H9 (cell line): ENCODE measurements around the gene TPD52L3. TPM values are rescaled to one million over a fixed set of nuclear protein-coding genes. Genes with fewer than 3 reads are reported as not detected.
A peak's percentile ranks its signal among the peaks of the same experiment; 100 is the strongest.

Experiments used
- DNase-seq: peaks from one replicate; pipeline ENCODE4 v3.0.0-alpha.2; 2017
- H2AFZ ChIP-seq: one replicate; pipeline ENCODE4 v1.6.1; 2013; ENCODE audit warnings: mild to moderate bottlenecking, low read length, control low read depth, moderate library complexity
- H2AK5ac ChIP-seq: 2 replicates; pipeline ENCODE4 v1.6.1; 2013; ENCODE audit warnings: low read length, control low read depth, mixed read lengths; ENCODE audit not compliant: insufficient read length
- H2BK120ac ChIP-seq: one replicate; pipeline ENCODE4 v1.6.1; 2013; ENCODE audit warnings: low read depth, mild to moderate bottlenecking, low read length, control low read depth, inconsistent platforms; ENCODE audit not compliant: poor library complexity, severe bottlenecking
- H2BK12ac ChIP-seq: 2 replicates; pipeline ENCODE4 v1.6.1; 2013; ENCODE audit warnings: low read length, control low read depth, mixed read lengths, low read depth; ENCODE audit not compliant: insufficient read length
- H2BK15ac ChIP-seq: 2 replicates; pipeline ENCODE4 v1.6.1; 2013; ENCODE audit warnings: low read depth, low read length, control low read depth
- H2BK20ac ChIP-seq: one replicate; pipeline ENCODE4 v1.6.1; 2013; ENCODE audit warnings: low read depth, mild to moderate bottlenecking, low read length, control low read depth, inconsistent platforms; ENCODE audit not compliant: poor library complexity, severe bottlenecking
- H2BK5ac ChIP-seq: 2 replicates; pipeline ENCODE4 v1.6.1; 2013; ENCODE audit warnings: low read length, control low read depth, mixed read lengths; ENCODE audit not compliant: insufficient read length
- H3K14ac ChIP-seq: 2 replicates; pipeline ENCODE4 v1.6.1; 2013; ENCODE audit warnings: low read length, control low read depth; ENCODE audit not compliant: insufficient read depth
- H3K18ac ChIP-seq: 2 replicates; pipeline ENCODE4 v1.6.1; 2013; ENCODE audit warnings: low read depth, mild to moderate bottlenecking, mixed read lengths, low read length, control low read depth; ENCODE audit not compliant: insufficient read length
- H3K23ac ChIP-seq: 2 replicates; pipeline ENCODE4 v1.6.1; 2013; ENCODE audit warnings: low read length, control low read depth, mixed read lengths, low read depth; ENCODE audit not compliant: insufficient read length
- H3K23me2 ChIP-seq: 2 replicates; pipeline ENCODE4 v1.6.1; 2013; ENCODE audit warnings: low read depth, mild to moderate bottlenecking, mixed read lengths, low read length, control low read depth; ENCODE audit not compliant: insufficient read length, poor library complexity, severe bottlenecking
- H3K27ac ChIP-seq: 2 replicates; pipeline ENCODE4 v1.5.1; 2013; ENCODE audit warnings: low read length, control low read depth, mixed read lengths, low read depth; ENCODE audit not compliant: insufficient read length
- H3K27me3 ChIP-seq: 2 replicates; pipeline ENCODE4 v1.6.1; 2013; ENCODE audit warnings: low read length, control low read depth, inconsistent platforms; ENCODE audit not compliant: insufficient read depth
- H3K4ac ChIP-seq: 2 replicates; pipeline ENCODE4 v1.6.1; 2013; ENCODE audit warnings: low read depth, mild to moderate bottlenecking, control low read depth, inconsistent platforms, low read length, moderate library complexity
- H3K4me1 ChIP-seq: 2 replicates; pipeline ENCODE4 v1.6.1; 2013; ENCODE audit warnings: low read length, control low read depth, inconsistent platforms; ENCODE audit not compliant: insufficient read depth
- H3K4me2 ChIP-seq: 2 replicates; pipeline ENCODE4 v1.6.1; 2013; ENCODE audit warnings: low read length, control low read depth, mixed read lengths; ENCODE audit not compliant: insufficient read length, insufficient read depth
- H3K56ac ChIP-seq: 2 replicates; pipeline ENCODE4 v1.6.1; 2013; ENCODE audit warnings: low read depth, mild to moderate bottlenecking, mixed read lengths, low read length, control low read depth; ENCODE audit not compliant: insufficient read length
- H3K79me1 ChIP-seq: 2 replicates; pipeline ENCODE4 v1.6.1; 2013; ENCODE audit warnings: low read depth, mild to moderate bottlenecking, moderate library complexity, low read length, control low read depth, inconsistent platforms; ENCODE audit not compliant: insufficient read depth, poor library complexity, severe bottlenecking
- H3K79me2 ChIP-seq: 2 replicates; pipeline ENCODE4 v1.6.1; 2013; ENCODE audit warnings: low read length, control low read depth, inconsistent platforms; ENCODE audit not compliant: insufficient read depth
- H3K9ac ChIP-seq: 2 replicates; pipeline ENCODE4 v1.6.1; 2013; ENCODE audit warnings: low read length, control low read depth, mixed read lengths; ENCODE audit not compliant: insufficient read length; ENCODE audit errors: extremely low read depth
- H3K9me3 ChIP-seq: one replicate; pipeline ENCODE4 v1.6.1; 2013; ENCODE audit warnings: low read depth, low read length, inconsistent platforms; ENCODE audit not compliant: control insufficient read depth
- H3T11ph ChIP-seq: one replicate; pipeline ENCODE4 v1.6.1; 2013; ENCODE audit warnings: mild to moderate bottlenecking, low read length, control low read depth, inconsistent platforms
- H4K20me1 ChIP-seq: one replicate; pipeline ENCODE4 v1.6.1; 2013; ENCODE audit not compliant: control insufficient read depth, insufficient read length, insufficient read depth
- H4K5ac ChIP-seq: 2 replicates; pipeline ENCODE4 v1.6.1; 2013; ENCODE audit warnings: low read depth, mild to moderate bottlenecking, mixed read lengths, low read length, control low read depth; ENCODE audit not compliant: insufficient read length
- H4K8ac ChIP-seq: replicated peaks from 2 replicates; pipeline ENCODE4 v1.6.1; 2013; ENCODE audit warnings: low read length, control low read depth, mixed read lengths, low read depth; ENCODE audit not compliant: insufficient read length
- H4K91ac ChIP-seq: 2 replicates; pipeline ENCODE4 v1.6.1; 2013; ENCODE audit warnings: low read depth, mild to moderate bottlenecking, moderate library complexity, mixed read lengths, low read length, control low read depth; ENCODE audit not compliant: insufficient read length
- H3K27ac Mint-ChIP-seq, 3 experiments: 2 replicates in 2 of 3; 3 replicates in 1 of 3; pipeline ENCODE4 v1.8.0; 2020 to 2021; ENCODE audit warnings: mixed read lengths in 3 of 3, mild to moderate bottlenecking in 1 of 3, moderate library complexity in 1 of 3
- H3K27me3 Mint-ChIP-seq: 2 replicates; pipeline ENCODE4 v1.8.0; 2021; ENCODE audit warnings: low read depth, mild to moderate bottlenecking, moderate library complexity, mixed read lengths
- H3K36me3 Mint-ChIP-seq, 3 experiments: 2 replicates in 2 of 3; 3 replicates in 1 of 3; pipeline ENCODE4 v1.8.0; 2020 to 2021; ENCODE audit warnings: low read depth in 3 of 3, mixed read lengths in 3 of 3; ENCODE audit not compliant: insufficient read depth in 1 of 3
- H3K4me1 Mint-ChIP-seq, 2 experiments: 2 replicates each; pipeline ENCODE4 v1.8.0; 2020; ENCODE audit warnings: mixed read lengths in 2 of 2
- H3K4me3 Mint-ChIP-seq, 2 experiments: 2 replicates in 1 of 2; 3 replicates in 1 of 2; pipeline ENCODE4 v1.8.0; 2020 to 2021; ENCODE audit warnings: mild to moderate bottlenecking in 2 of 2, mixed read lengths in 2 of 2, moderate library complexity in 1 of 2
- H3K9me3 Mint-ChIP-seq, 2 experiments: 2 replicates in 1 of 2; 3 replicates in 1 of 2; pipeline ENCODE4 v1.8.0; 2020; ENCODE audit warnings: mild to moderate bottlenecking in 2 of 2, mixed read lengths in 2 of 2, moderate library complexity in 1 of 2
- WGBS: extraction: QIAGEN DNeasy Blood & Tissue Kit; methylation state at CpG from one replicate; pipeline ENCODE4 v1.1.7; 2013; ENCODE audit warnings: missing lambda C conversion rate, low lambda C conversion rate, mixed read lengths; ENCODE audit not compliant: insufficient read length; ENCODE audit errors: extremely low coverage; 5-methylcytosine and 5-hydroxymethylcytosine counted together
- total RNA-seq: library from RNA; stranded (reverse); gene quantifications from 2 replicates; pipeline ENCODE4 v1.2.1, GENCODE V29; 2021
- TF ChIP-seq, protein P1 (sequence below): fragments of 200-600 bp; sonication (generic); conservative IDR thresholded peaks from 3 replicates; pipeline ENCODE4 v1.8.0; 2021; ENCODE audit warnings: antibody characterized with exemption, mild to moderate bottlenecking

TPD52L3 gene
- total RNA-seq, 1 experiment from 2014 or later, result not detected

DNA sequence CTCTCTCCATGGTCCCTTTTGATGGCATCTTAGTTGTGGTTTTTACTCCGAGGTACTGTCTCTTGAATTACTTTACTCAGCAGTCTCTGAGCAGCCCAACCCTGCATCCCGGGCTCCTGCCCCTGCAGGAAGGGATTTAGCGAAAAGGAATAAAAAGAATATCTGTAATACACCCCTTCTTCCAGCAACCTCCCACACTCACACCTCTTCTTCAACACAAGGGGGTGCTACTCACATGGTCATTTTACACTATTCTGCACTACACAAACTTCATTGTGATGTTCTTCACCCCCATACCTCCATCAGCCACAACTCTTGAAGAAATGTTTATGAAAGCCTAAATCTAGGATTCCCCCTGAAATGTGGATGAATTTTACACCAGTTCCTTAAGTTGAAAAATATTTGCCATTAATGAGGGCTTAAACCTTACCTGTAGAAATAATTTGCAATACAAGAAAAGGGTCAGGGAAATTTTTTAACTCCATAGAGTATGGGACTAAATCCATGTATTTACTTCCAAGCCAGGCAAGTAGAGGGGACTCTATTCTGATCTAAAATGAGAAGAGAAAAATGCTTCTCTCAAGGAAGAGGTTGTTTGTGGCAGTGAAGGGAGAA, 26.0 kb downstream of the TPD52L3 start:
- Histone ChIP-seq H4K20me1 (no peaks in the 10 kb centered on the region), H3T11ph (no peak overlapping the region), H2BK20ac (no peak overlapping the region), H3K79me1 (no peaks in the 10 kb centered on the region), H3K9ac (no peak overlapping the region), H2BK15ac (no peak overlapping the region), H2BK120ac (no peak overlapping the region), H3K23me2 (no peaks in the 10 kb centered on the region), H4K8ac (no peak overlapping the region), H3K27me3 (no peaks in the 10 kb centered on the region), H2AFZ (no peak overlapping the region), H3K4me1 (no peaks in the 10 kb centered on the region), H2BK12ac (no peak overlapping the region), H3K9me3 (no peaks in the 10 kb centered on the region), H3K4ac (no peak overlapping the region), H2AK5ac (no peak overlapping the region), H3K56ac (no peak overlapping the region), H3K23ac (no peak overlapping the region), H3K18ac (no peak overlapping the region), H3K4me2 (no peak overlapping the region), H3K79me2 (no peaks in the 10 kb centered on the region), H2BK5ac (no peak overlapping the region), H4K91ac (no peak overlapping the region), H3K14ac (no peak overlapping the region), H3K27ac (no peak overlapping the region), H4K5ac (no peak overlapping the region)
- peaks cover 2% of the 10 kb centered on the region for H3K27me3 Mint-ChIP-seq
- peaks cover 6 to 9% of the 10 kb centered on the region in 2 experiments for H3K4me1 Mint-ChIP-seq
- H3K4me3 Mint-ChIP-seq, result no peak overlapping the region; a peak in 1 of 5 replicates
- WGBS, result no CpG with 5 or more reads among the region's 3 CpGs
- no peak overlapping the region; a peak in 1 of 7 replicates for H3K27ac Mint-ChIP-seq
- DNase-seq, result peak; percentile 33
- TF ChIP-seq, protein P1, sequence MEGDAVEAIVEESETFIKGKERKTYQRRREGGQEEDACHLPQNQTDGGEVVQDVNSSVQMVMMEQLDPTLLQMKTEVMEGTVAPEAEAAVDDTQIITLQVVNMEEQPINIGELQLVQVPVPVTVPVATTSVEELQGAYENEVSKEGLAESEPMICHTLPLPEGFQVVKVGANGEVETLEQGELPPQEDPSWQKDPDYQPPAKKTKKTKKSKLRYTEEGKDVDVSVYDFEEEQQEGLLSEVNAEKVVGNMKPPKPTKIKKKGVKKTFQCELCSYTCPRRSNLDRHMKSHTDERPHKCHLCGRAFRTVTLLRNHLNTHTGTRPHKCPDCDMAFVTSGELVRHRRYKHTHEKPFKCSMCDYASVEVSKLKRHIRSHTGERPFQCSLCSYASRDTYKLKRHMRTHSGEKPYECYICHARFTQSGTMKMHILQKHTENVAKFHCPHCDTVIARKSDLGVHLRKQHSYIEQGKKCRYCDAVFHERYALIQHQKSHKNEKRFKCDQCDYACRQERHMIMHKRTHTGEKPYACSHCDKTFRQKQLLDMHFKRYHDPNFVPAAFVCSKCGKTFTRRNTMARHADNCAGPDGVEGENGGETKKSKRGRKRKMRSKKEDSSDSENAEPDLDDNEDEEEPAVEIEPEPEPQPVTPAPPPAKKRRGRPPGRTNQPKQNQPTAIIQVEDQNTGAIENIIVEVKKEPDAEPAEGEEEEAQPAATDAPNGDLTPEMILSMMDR, result peak; percentile 85
- no peaks in the 10 kb centered on the region for H3K9me3 Mint-ChIP-seq
- no peaks in the 10 kb centered on the region for H3K36me3 Mint-ChIP-seq
